Lower leg skin (tissue), 3 donors: ENCODE measurements around the gene TMEM243.

Source experiments
- CTCF ChIP-seq, 3 donors: fragments of 450-650 bp; IDR thresholded peaks; one replicate each; pipeline ENCODE4 v1.5.1; 2016; ENCODE audit warnings: antibody characterized with exemption in 3 of 3, mild to moderate bottlenecking in 3 of 3, moderate library complexity in 2 of 3
- POLR2A ChIP-seq, 2 donors: fragments of 450-650 bp; IDR thresholded peaks; one replicate each; pipeline ENCODE4 v1.6.1; 2016 to 2017; ENCODE audit warnings: antibody characterized with exemption in 2 of 2, mild to moderate bottlenecking in 1 of 2, moderate library complexity in 1 of 2

- TF ChIP-seq CTCF (IDR thresholded peaks at IDR 0.05), result no peak
- TF ChIP-seq POLR2A (IDR thresholded peaks at IDR 0.05), result no peak
Observed at GRCh38 chr7:87216701-87217508, 2.6 kb downstream of the TMEM243 start.
